ENCODE measurements around the gene PDE8A. TPM values are rescaled to one million over a fixed set of nuclear protein-coding genes. Genes with fewer than 3 reads are reported as not detected.
"Not testable (repeated sequence)": the region's sequence is repeated elsewhere in the genome, so short reads cannot be mapped to it uniquely, and the experiment has no call there.

PDE8A gene
- total RNA-seq, 4 donors from 2014 or later, result 49.4 to 108 (median 64.3) TPM

GRCh38 chr15:85010386-85011159, 28.9 kb downstream of the PDE8A start:
- no peaks in the 10 kb centered on the region for H3K27me3 ChIP-seq
- no peak for DNase-seq (ENCODE audit: low spot score in 2 of 2)
- no peaks in the 10 kb centered on the region for H3K36me3 ChIP-seq
- WGBS, 2 donors, result 5 to 10% methylated on average over 3 of the region's 3 CpGs
- H3K27ac ChIP-seq, result peak overlapping the region in 3 of 4 donors; percentile 50 to 66 (median 66)
- TF ChIP-seq EP300 (IDR thresholded peaks at IDR 0.05), result peak in 1 of 2 donors; percentile 33
- no peak for TF ChIP-seq POLR2A (IDR thresholded peaks at IDR 0.05)
- H3K4me1 ChIP-seq, result peaks cover 5 to 70% (median 37%) of the 10 kb centered on the region in 4 donors
- H3K4me3 ChIP-seq, result no peak overlapping the region
- H3K9me3 ChIP-seq, result no peaks in the 10 kb centered on the region

DNA sequence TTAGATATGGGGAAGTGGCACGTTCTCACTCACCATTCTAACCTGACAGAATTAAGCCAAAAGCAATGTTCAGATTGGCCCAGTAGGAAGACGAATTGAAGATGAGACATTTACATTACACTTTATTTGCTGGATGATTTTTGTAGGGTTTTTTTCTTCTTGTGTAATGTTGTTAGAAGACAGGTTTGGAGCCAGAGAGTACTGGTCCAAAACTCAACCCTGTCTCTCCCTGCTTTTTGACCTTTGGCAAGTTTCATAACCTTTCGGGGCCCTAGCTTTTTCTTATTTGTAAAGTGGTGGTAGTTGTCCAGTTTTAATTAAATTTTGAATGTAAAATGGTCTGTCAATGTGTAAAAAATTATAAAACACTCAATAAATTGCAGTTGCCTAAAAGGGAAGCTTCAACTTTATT, 29.5 kb downstream of the PDE8A start:
- no peak overlapping the region for H3K4me3 ChIP-seq
- H3K27me3 ChIP-seq, result no peaks in the 10 kb centered on the region
- peak overlapping the region in 3 of 4 donors; percentile 50 to 66 (median 66) for H3K27ac ChIP-seq
- H3K36me3 ChIP-seq, result no peaks in the 10 kb centered on the region
- TF ChIP-seq EP300 (IDR thresholded peaks at IDR 0.05), result no peak
- no peak for TF ChIP-seq CTCF (IDR thresholded peaks at IDR 0.05)
- no peak for TF ChIP-seq POLR2A (IDR thresholded peaks at IDR 0.05)
- peaks cover 5 to 67% (median 32%) of the 10 kb centered on the region in 4 donors for H3K4me1 ChIP-seq
- no peaks in the 10 kb centered on the region for H3K9me3 ChIP-seq
- 15 to 37% methylated on average over 3 of the region's 3 CpGs for WGBS, 2 donors
- DNase-seq (ENCODE audit: low spot score in 2 of 2), result no peak

GRCh38 chr15:85011724-85012123, 30.1 kb downstream of the PDE8A start:
- not testable (repeated sequence) for H3K9me3 ChIP-seq; H3K4me3 ChIP-seq; H3K36me3 ChIP-seq; H3K27me3 ChIP-seq; H3K27ac ChIP-seq; DNase-seq (ENCODE audit: low spot score in 2 of 2)
- WGBS, 2 donors, result 89 to 100% methylated on average over 2 of the region's 2 CpGs
- H3K4me1 ChIP-seq, result peaks cover 5 to 69% (median 31%) of the 10 kb centered on the region in 4 donors

- Histone ChIP-seq H3K36me3 (no peaks in the 10 kb centered on the region), H3K4me1 (peaks cover 5 to 48% (median 18%) of the 10 kb centered on the region in 4 donors), H3K27ac (no peak overlapping the region), H3K9me3 (no peaks in the 10 kb centered on the region), H3K27me3 (no peaks in the 10 kb centered on the region), H3K4me3 (no peak overlapping the region)
- TF ChIP-seq EP300 (IDR thresholded peaks at IDR 0.05) (no peak), CTCF (IDR thresholded peaks at IDR 0.05) (no peak), POLR2A (IDR thresholded peaks at IDR 0.05) (no peak)
- 87% methylated on average over 3 to 4 of the region's 4 CpGs for WGBS, 2 donors
- DNase-seq (ENCODE audit: low spot score in 2 of 2), result no peak
These were observed 32.1 kb downstream of the PDE8A start for GRCh38 chr15:85013785-85014184.

DNA sequence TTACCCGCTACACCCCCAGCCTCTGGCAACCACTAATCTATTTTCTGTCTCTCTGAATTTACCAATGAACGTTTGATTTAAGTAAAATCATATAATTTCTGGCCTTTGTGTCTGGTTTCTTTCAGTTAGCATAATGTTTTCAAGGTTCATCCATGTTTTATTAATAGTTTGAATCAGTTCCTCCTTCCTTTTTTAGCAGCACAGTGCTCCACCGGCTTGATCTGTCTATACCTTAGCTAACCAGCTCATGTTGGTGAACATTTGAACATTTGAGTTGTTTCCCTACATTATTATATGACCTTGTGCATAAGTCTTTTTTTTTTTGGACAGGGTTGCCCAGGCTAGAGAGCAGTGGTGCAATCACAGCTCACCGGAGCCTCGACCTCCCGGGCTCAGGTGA, 33.3 kb downstream of the PDE8A start:
- Histone ChIP-seq H3K27ac (no peak overlapping the region), H3K4me1 (peaks cover 0 to 37% (median 9%) of the 10 kb centered on the region in 4 donors), H3K9me3 (no peaks in the 10 kb centered on the region), H3K36me3 (no peaks in the 10 kb centered on the region), H3K27me3 (no peaks in the 10 kb centered on the region), H3K4me3 (no peak overlapping the region)
- WGBS, 2 donors, result 76 to 80% methylated on average over 6 of the region's 6 CpGs
- DNase-seq (ENCODE audit: low spot score in 2 of 2), result no peak
- TF ChIP-seq EP300 (IDR thresholded peaks at IDR 0.05) (no peak), POLR2A (IDR thresholded peaks at IDR 0.05) (no peak), CTCF (IDR thresholded peaks at IDR 0.05) (no peak)

DNA sequence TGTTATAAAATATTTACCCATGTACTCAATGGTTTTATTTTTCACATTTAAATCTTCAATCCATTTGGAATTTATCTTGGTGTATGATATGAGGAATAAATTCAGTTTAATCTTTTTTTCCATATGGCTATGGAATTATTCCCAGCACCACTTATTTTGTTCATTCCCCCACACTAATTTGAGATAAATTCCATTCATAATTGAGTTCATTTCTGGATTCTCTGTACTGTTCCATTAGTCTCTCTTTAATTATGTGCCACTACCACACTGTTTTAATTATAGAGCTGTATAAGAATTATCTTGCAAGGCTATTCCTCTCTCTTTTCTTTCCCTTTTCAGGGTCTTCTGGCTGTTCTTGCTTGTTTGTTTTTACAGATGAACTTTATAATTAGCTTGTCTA, 34.6 kb downstream of the PDE8A start:
- H3K4me3 ChIP-seq, result no peak overlapping the region
- no peak for DNase-seq (ENCODE audit: low spot score in 2 of 2)
- H3K36me3 ChIP-seq, result no peaks in the 10 kb centered on the region
- H3K27ac ChIP-seq, result no peak overlapping the region
- H3K27me3 ChIP-seq, result no peaks in the 10 kb centered on the region
- no peaks in the 10 kb centered on the region for H3K9me3 ChIP-seq
- H3K4me1 ChIP-seq, result peaks cover 0 to 23% (median 3%) of the 10 kb centered on the region in 4 donors
- TF ChIP-seq CTCF (IDR thresholded peaks at IDR 0.05) (no peak), EP300 (IDR thresholded peaks at IDR 0.05) (no peak), POLR2A (IDR thresholded peaks at IDR 0.05) (no peak)

Data from tibial nerve (tissue), 4 donors.